Panc1 (cell line): ENCODE results near the gene COA5. TPM values are rescaled to one million over a fixed set of nuclear protein-coding genes. Genes with fewer than 3 reads are reported as not detected.

ENCODE experiments used
- ATAC-seq: fragments of 200-7000 bp; cut with Tn5 transposase; 2 replicates; pipeline ENCODE4 v1.9.1; 2020; ENCODE audit warnings: mild to moderate bottlenecking, moderate library complexity
- BruUV-seq: library from RNA; stranded (reverse); fragments of 400-500 nt; replicated peaks from 2 replicates; lab custom pipeline; 2021; lab: Mats Ljungman, UMichigan
- CTCF ChIA-PET: fragments of 300-600 bp; sonication (Branson Sonifier 250); formaldehyde crosslinking; loops from one replicate; lab custom pipeline; 2022; ENCODE audit warnings: antibody characterized with exemption; lab: Charles Lee
- POLR2A ChIA-PET: fragments of 300-600 bp; sonication (Branson Sonifier 250); formaldehyde crosslinking; loops from one replicate; lab custom pipeline; 2022; ENCODE audit warnings: antibody characterized with exemption; lab: Charles Lee
- DNase-seq: peaks from one replicate; pipeline ENCODE4 v3.0.0-alpha.2; 2010; ENCODE audit warnings: low read depth, low spot score
- H3K27ac ChIP-seq: 2 replicates; pipeline ENCODE4 v1.5.1; 2011; ENCODE audit warnings: mild to moderate bottlenecking, low read length, inconsistent platforms
- H3K27me3 ChIP-seq: fragments of 200-500 bp; sonication (Bioruptor generic); 2 replicates; pipeline ENCODE4 v1.6.0; 2014; ENCODE audit warnings: low read length, inconsistent platforms; ENCODE audit not compliant: control insufficient read depth, insufficient read depth
- H3K36me3 ChIP-seq: fragments of 200-500 bp; sonication (Bioruptor generic); 2 replicates; pipeline ENCODE4 v1.5.1; 2014; ENCODE audit warnings: inconsistent platforms, mild to moderate bottlenecking, low read length, moderate library complexity; ENCODE audit not compliant: control insufficient read depth, insufficient read depth
- H3K4me1 ChIP-seq: 2 replicates; pipeline ENCODE4 v1.5.1; 2011; ENCODE audit warnings: inconsistent platforms, mild to moderate bottlenecking, low read length, moderate library complexity; ENCODE audit not compliant: control insufficient read depth, insufficient read depth
- H3K4me3 ChIP-seq, 2 experiments: 2 replicates each; pipeline ENCODE4 v1.5.1; 2011 to 2012; ENCODE audit warnings: low read depth in 2 of 2, low read length in 2 of 2, mild to moderate bottlenecking in 2 of 2, inconsistent platforms in 1 of 2, moderate library complexity in 1 of 2
- H3K9me3 ChIP-seq: fragments of 200-500 bp; sonication (Bioruptor generic); 2 replicates; pipeline ENCODE4 v1.5.1; 2014; ENCODE audit warnings: low read depth, mild to moderate bottlenecking, inconsistent platforms, low read length, moderate library complexity; ENCODE audit not compliant: control insufficient read depth, insufficient read depth
- POLR2AphosphoS5 ChIP-seq: IDR thresholded peaks from 2 replicates; pipeline ENCODE4 v1.6.1; 2012; ENCODE audit warnings: mild to moderate bottlenecking, low read depth, low read length, moderate library complexity
- SIN3A ChIP-seq: IDR thresholded peaks from 2 replicates; pipeline ENCODE4 v1.6.1; 2012; ENCODE audit warnings: low read depth, mild to moderate bottlenecking, low read length, moderate library complexity, borderline replicate concordance; ENCODE audit not compliant: insufficient read depth
- TCF7L2 ChIP-seq: IDR thresholded peaks from 2 replicates; pipeline ENCODE4 v1.6.1; 2011; ENCODE audit warnings: mild to moderate bottlenecking, low read depth, low read length, inconsistent platforms
- in situ Hi-C: cut with HindIII; loops from 2 replicates; pipeline ENCODE4 v1.10.0; 2016; ENCODE audit warnings: low sequenced_read_pairs, low pct_unique_long_range_greater_than_20kb
- intact Hi-C: fragments of 100-400 bp; cut with micrococcal nuclease; formaldehyde crosslinking; loops from one replicate; pipeline ENCODE4 v1.10.0; 2022; ENCODE audit not compliant: unreplicated experiment
- total RNA-seq: library from RNA; stranded (reverse); gene quantifications from one replicate; pipeline ENCODE4 v1.2.1, GENCODE V29; 2021; ENCODE audit not compliant: unreplicated experiment
- TF ChIP-seq, protein P1 (sequence below), 2 experiments: IDR thresholded peaks; 2 replicates each; pipeline ENCODE4 v1.6.1; 2011 to 2012; ENCODE audit warnings: low read depth in 2 of 2, control low read depth in 1 of 2, low read length in 1 of 2, mild to moderate bottlenecking in 1 of 2, moderate library complexity in 1 of 2; ENCODE audit not compliant: insufficient read depth in 1 of 2
- TF ChIP-seq, protein P2 (sequence below): fragments of 450-650 bp; IDR thresholded peaks from 2 replicates; pipeline ENCODE4 v1.5.1; 2017; ENCODE audit warnings: mild to moderate bottlenecking

COA5 gene
- total RNA-seq, 1 experiment from 2014 or later, result 20.6 TPM

DNA sequence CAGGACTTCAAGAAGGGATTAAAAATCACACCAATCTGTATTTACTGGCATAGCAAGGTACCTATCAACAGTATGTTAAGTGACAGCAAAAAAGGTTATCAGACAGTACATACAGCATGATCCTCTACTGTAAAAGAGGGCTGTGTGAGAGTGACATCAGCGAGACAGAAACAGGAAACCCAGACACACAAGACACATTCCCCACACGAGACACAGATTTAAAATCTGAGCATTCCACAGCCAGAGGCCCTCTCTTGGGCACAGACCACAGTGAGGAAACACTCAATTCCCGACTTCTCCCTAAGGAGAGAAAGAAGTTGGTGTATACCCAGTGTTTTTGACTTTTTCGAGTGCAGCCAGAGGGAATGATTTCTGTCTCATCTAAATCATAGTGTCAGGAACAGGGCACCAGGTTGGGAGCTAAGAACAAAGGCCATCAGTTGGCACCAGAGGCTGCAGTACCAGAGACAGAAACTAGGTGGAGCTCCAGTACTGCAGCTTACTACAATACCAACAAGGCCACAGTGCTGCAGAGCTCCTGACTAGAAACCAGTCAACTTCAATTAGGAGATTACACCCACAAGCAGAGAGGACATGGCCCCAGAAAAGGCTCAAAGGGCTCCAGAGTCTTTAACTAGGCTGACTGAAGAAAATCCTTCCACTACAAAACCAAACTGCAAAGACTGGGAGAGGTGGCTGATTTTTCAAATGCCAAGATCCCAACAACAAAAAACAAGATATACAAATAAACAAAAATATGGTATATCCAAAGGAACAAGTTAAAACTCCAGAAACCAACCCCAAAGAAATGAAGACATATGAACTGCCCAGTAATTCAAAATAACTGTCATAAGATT is 41.1 kb upstream of the COA5 start:
- POLR2A ChIA-PET, result interaction anchor here (0.5 kb wide), 1 partner anchor 411 kb away, joined by 4 read pairs; no protein-coding TSS in a partner anchor

DNA sequence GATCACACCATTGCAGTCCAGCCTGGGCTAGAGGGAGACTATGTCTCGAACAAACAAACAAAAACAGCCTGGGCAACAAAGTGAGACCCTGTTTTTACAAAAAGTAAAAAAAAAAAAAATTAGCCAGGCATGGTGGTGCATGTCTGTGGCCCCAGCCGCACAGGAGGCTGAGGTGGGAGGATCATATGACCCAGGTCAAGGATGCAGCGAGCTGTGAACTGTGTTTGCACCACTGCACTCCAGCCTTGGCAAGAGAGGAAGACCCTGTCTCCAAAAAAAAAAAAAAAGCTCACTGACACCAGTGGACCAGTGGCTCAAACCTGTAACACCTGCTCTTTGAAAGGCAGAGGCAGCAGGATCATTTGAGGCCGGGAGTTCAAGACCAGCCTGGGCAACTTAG is 40.1 kb upstream of the COA5 start:
- no peaks in the 10 kb centered on the region for H3K36me3 ChIP-seq
- TF ChIP-seq SIN3A, result no peak
- TF ChIP-seq, protein P1, sequence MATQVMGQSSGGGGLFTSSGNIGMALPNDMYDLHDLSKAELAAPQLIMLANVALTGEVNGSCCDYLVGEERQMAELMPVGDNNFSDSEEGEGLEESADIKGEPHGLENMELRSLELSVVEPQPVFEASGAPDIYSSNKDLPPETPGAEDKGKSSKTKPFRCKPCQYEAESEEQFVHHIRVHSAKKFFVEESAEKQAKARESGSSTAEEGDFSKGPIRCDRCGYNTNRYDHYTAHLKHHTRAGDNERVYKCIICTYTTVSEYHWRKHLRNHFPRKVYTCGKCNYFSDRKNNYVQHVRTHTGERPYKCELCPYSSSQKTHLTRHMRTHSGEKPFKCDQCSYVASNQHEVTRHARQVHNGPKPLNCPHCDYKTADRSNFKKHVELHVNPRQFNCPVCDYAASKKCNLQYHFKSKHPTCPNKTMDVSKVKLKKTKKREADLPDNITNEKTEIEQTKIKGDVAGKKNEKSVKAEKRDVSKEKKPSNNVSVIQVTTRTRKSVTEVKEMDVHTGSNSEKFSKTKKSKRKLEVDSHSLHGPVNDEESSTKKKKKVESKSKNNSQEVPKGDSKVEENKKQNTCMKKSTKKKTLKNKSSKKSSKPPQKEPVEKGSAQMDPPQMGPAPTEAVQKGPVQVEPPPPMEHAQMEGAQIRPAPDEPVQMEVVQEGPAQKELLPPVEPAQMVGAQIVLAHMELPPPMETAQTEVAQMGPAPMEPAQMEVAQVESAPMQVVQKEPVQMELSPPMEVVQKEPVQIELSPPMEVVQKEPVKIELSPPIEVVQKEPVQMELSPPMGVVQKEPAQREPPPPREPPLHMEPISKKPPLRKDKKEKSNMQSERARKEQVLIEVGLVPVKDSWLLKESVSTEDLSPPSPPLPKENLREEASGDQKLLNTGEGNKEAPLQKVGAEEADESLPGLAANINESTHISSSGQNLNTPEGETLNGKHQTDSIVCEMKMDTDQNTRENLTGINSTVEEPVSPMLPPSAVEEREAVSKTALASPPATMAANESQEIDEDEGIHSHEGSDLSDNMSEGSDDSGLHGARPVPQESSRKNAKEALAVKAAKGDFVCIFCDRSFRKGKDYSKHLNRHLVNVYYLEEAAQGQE (IDR thresholded peaks at IDR 0.05; ENCODE audit: insufficient read depth in 1 of 2, low read depth in 2 of 2, low read length in 1 of 2), result no peak
- TF ChIP-seq, protein P2, sequence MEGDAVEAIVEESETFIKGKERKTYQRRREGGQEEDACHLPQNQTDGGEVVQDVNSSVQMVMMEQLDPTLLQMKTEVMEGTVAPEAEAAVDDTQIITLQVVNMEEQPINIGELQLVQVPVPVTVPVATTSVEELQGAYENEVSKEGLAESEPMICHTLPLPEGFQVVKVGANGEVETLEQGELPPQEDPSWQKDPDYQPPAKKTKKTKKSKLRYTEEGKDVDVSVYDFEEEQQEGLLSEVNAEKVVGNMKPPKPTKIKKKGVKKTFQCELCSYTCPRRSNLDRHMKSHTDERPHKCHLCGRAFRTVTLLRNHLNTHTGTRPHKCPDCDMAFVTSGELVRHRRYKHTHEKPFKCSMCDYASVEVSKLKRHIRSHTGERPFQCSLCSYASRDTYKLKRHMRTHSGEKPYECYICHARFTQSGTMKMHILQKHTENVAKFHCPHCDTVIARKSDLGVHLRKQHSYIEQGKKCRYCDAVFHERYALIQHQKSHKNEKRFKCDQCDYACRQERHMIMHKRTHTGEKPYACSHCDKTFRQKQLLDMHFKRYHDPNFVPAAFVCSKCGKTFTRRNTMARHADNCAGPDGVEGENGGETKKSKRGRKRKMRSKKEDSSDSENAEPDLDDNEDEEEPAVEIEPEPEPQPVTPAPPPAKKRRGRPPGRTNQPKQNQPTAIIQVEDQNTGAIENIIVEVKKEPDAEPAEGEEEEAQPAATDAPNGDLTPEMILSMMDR, result no peak
- TF ChIP-seq TCF7L2, result no peak
- no peak for TF ChIP-seq POLR2AphosphoS5
- no peak for ATAC-seq
- intact Hi-C loops, result no loop called here
- no peak overlapping the region for H3K4me3 ChIP-seq
- ChIA-PET POLR2A (no interaction called here), CTCF (no interaction called here)
- in situ Hi-C loops, result no loop called here
- DNase-seq, result no peak
- no peaks in the 10 kb centered on the region for H3K9me3 ChIP-seq
- no peak overlapping the region for H3K27ac ChIP-seq
- BruUV-seq, result no TSS peak
- no peaks in the 10 kb centered on the region; the same call in 1 of the 2 replicates for H3K27me3 ChIP-seq
- no peaks in the 10 kb centered on the region for H3K4me1 ChIP-seq

More for the DNA sequence above, 41.1 kb upstream of the COA5 start:
- CTCF ChIA-PET, result interaction anchor here (0.7 to 1.1 kb wide), 5 partner anchors 11 to 472 kb away, joined by 3 to 16 read pairs (median 3); no protein-coding TSS in a partner anchor
- ATAC-seq (peak; percentile 99), DNase-seq (peak; percentile 73)
- H3K4me3 ChIP-seq, result no peak overlapping the region
- no peak overlapping the region for H3K27ac ChIP-seq
- no peaks in the 10 kb centered on the region; the same call in 1 of the 2 replicates for H3K27me3 ChIP-seq
- no peaks in the 10 kb centered on the region for H3K4me1 ChIP-seq
- TF ChIP-seq, protein P1 (IDR thresholded peaks at IDR 0.05; ENCODE audit: insufficient read depth in 1 of 2, low read depth in 2 of 2, low read length in 1 of 2), result 0 out of 4 replicates have a peak, but pooled peaks of 1 of the 2 experiments have one; percentile 20
- TF ChIP-seq, protein P2, result peak; percentile 98
- TF ChIP-seq TCF7L2 (no peak), SIN3A (no peak), POLR2AphosphoS5 (no peak)
- in situ Hi-C loops (no loop called here), intact Hi-C loops (loop anchor here (1.0 kb wide), 2 partner anchors 187 to 417 kb away; no protein-coding TSS in a partner anchor)
- no peaks in the 10 kb centered on the region for H3K36me3 ChIP-seq
- H3K9me3 ChIP-seq, result no peaks in the 10 kb centered on the region
- no TSS peak for BruUV-seq
